Measurements from ENCODE around the gene RPRML.

The RPRML gene

GRCh38 chr17:46944931-46945330 lies 34.1 kb downstream of the RPRML start:
- DNase-seq (ENCODE audit: low spot score): no peak

GRCh38 chr17:46943501-46944393 lies 35.3 kb downstream of the RPRML start:
- DNase-seq (ENCODE audit: low spot score): peak; percentile 37

- DNase-seq (ENCODE audit: low spot score): no peak
These were observed 35.9 kb downstream of the RPRML start for GRCh38 chr17:46943218-46943500.

- DNase-seq (ENCODE audit: low spot score): peak; percentile 58
These were observed 36.4 kb downstream of the RPRML start for GRCh38 chr17:46942441-46943217.

GRCh38 chr17:46940692-46941404 lies 38.2 kb downstream of the RPRML start:
- peak; percentile 72 for DNase-seq (ENCODE audit: low spot score)

GRCh38 chr17:46935658-46936266 lies 43.3 kb downstream of the RPRML start:
- no peak for DNase-seq (ENCODE audit: low spot score)

GRCh38 chr17:46931596-46931995 lies 47.5 kb downstream of the RPRML start:
- no peak for DNase-seq (ENCODE audit: low spot score)

- no peak for DNase-seq (ENCODE audit: low spot score)
These were observed 49.0 kb downstream of the RPRML start for GRCh38 chr17:46930051-46930450.

GRCh38 chr17:46929413-46929812 lies 49.6 kb downstream of the RPRML start:
- no peak for DNase-seq (ENCODE audit: low spot score)

GRCh38 chr17:46928467-46929261 lies 50.4 kb downstream of the RPRML start:
- no peak for DNase-seq (ENCODE audit: low spot score)
